Cerebellar nuclear complex (tissue), 1 donor: ENCODE measurements around the gene ARL4D.
"Not testable (repeated sequence)": the region's sequence is repeated elsewhere in the genome, so short reads cannot be mapped to it uniquely, and the experiment has no call there.

Experiments
- DNase-seq, 2 experiments: peaks; one replicate each; lab custom pipeline; 2025; lab: John Stamatoyannopoulos, UW

Gene ARL4D

GRCh38 chr17:43395165-43395564 lies 3.6 kb upstream of the ARL4D start:
- DNase-seq: no peak

DNA sequence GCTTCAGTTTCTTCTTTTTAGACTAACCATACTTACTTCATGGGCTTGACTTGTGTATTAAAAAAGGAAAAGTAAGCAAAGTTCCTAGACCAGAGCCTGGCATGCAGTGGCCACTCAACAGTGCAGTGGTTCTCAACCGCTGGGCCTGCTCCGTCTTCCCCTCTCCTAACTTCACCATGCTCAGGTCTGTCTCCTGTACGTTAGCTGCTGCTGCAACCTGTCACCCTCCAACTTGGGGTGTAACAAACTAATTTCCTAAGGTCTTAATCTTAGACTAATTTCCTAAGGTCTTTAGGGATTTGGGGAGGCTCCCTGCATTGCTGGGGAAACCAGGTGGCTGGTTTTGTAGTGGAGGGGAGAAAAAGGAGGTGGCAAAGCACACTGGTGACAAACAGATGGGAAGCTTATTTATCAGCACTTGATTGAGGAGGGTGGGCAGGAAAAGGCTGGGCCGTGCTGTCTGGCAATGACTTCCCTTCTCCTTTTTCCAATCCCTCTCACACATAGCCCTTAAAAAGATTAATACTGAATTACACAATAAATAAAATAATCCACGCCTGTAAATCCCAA lies 2.2 kb upstream of the ARL4D start:
- DNase-seq: no peak

- DNase-seq: no peak
Measured at GRCh38 chr17:43399839-43400328, 1.1 kb downstream of the ARL4D start.

DNA sequence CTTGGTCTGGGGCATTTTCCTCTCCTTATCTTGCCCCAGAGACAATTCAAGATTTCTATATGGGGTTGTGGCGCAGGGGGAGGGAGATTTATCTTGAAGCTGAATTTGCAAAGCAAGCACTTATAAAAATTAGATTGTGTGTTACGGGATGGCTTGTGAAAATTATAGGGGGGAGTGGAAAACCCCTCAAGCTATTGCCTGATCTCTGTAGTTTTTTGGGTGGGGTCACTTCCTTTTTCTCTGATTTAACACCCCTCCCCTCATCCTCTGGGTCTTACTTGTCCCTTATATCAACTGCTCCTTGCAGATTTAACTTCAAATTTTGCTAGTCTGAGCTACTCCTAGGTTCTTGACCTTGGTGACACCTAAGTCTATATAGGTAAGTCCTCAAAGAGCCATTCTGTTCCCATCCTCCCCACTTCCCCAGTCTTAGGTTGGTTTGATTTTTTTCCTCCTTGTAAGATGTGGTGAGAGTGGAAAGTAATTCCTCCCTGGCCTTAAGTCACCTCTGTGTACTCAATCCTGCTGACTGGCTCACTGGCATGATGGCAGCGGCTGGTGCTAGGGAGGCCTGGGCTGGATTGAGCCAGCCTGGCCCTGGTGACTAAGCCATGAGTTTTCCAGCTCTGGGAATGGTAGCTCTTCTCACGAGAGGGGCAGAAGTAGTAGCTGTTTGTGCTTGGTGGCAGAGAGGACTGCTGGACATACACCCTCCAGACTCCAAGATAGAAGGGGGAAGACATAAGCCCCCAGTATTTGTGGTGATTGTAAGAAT lies 2.3 kb downstream of the ARL4D start:
- DNase-seq: no peak

DNA sequence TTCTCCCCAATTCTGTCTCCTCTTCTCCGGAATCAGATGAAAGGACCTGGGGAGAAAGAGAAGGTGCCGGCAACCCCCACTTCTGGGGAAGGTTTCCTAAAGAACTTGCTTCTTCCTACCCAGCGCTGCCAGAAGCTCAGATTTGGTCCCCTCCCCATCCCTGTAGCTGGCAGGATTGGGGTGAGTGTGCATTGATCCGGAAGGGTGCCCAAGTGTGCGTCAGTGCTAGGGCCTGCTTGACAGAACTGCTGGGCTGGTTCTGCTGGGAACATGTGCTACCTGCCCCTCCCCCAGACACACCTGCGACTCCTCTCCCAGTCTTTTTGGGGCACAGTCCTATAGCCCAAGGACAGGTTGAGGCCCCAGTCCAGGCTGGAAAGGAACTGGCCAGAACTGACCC lies 3.3 kb downstream of the ARL4D start:
- no peak for DNase-seq

- DNase-seq: no peak
Measured at GRCh38 chr17:43402567-43402966, 3.8 kb downstream of the ARL4D start.

- DNase-seq: no peak
Measured at GRCh38 chr17:43403846-43404245, 5.1 kb downstream of the ARL4D start.

GRCh38 chr17:43405861-43406260 lies 7.1 kb downstream of the ARL4D start:
- no peak for DNase-seq

DNA sequence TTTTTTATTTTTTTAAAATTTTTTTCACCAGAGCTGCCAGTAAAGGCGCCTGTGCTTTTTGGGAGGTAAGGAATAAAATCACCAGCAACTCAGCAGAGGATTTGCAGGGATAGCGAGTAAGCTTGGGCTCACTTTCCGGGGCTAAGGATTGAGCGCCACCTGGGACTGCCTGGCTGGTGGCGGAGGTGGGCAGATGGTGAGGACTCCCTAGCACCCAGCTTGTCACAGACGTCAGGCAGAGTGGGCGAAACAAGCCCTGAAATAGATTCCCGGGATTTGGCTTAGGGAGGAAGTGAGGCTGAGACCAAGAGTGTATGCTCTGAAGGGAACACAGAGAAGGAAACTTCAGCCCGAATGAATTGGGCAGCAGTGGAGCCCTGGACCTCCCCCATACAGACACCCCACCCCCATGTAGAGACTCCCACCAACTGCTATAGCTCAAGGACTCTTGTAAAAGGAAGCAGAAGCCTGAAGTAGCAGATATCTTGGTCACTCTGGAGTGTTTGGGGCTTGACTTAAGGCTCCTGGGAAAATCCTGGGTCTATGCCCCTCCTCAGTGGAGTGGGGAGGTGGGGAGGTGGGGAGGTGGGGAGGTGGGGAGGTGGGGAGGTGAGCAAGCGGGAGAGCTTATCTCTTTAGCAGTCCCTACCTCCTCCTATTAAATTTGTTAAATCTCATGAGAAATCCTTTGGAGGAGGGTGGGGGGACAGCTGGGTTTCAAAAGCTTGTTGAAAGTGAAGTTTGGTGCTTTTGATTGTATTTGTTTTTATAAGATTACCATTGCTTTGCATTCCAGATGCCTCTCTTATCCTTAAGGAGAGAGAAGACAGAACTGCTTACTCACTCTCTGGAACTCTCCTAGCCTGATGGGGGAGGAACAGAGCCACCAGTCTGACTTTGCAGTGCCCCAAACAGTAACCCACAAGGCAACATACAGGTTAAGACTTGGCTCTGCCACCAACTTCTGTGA lies 8.2 kb downstream of the ARL4D start:
- no peak for DNase-seq

DNA sequence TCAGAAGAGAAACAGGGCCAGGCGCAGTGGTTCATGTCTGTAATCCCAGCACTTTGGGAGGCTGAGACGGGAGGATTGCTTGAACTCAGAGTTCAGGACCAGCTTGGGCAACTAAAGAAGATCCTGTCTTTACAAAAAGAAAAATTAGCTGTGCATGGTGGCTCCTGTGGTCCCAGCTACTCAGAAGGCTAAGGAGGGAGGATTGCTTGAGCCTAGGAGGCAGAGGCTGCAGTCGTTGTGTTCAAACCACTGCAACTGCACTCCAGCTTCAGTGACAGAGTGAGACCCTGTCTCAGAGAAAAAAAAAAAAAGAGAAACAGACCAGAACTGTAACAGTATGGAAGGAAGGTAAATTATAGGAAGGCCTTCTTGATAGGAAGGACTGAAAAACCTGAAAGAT lies 10.3 kb downstream of the ARL4D start:
- no peak for DNase-seq

DNA sequence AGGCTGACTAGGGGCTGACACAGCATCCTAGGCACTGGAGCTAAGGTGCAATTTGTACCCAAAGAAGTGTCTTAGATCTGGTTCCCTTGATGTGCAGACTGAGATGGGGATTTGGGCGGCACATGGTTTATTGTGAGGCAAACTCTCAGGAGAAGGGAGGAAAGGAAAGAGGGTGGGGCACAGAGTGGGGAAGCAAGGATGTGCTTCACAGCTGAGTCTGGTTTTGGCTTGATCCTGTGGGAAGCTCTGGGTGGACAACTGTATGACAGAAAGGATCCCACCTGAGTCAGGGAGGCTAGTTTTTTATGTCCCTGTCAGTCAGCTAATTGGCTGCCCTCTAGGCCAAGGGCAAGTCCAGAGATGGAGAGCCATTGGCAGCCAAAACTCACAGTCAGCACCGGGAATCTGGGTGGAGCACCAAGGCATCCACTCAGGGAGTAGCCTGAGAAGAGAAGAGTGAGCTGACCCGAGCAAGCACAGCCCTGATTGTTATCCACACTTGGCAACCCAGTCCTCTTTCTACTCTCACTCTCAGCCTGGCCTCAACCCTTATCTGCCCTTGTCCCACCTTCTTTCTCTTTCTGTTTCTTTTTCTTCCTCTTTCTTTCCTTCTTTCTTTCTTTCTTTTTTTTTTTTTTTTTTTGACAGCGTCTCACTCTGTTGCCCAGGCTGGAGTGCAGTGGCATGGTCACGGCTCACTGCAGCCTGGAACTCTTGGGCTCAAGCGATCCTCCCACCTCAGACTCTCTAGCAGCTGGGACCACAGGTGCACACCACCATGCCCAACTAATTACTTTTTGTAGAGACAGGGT lies 12.0 kb downstream of the ARL4D start:
- no peak for DNase-seq

DNA sequence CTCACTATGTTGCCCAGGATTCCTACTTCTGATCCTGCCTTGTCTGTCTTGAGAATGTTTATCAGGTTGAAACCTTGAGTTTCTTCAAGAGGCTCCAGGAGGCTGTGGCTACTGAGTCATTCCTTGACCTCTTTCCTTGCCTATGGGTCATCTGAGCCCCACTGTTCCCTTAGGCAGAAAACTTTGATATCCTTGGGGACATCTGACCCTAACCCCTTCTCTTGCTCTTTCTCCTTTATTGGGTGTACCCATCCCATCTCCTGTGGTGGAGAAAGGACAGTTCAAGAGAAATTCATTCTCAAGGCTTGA lies 12.5 kb downstream of the ARL4D start:
- DNase-seq: no peak

- no peak for DNase-seq
Measured at GRCh38 chr17:43411749-43412148, 13.0 kb downstream of the ARL4D start.

- DNase-seq: no peak
Measured at GRCh38 chr17:43412166-43412565, 13.4 kb downstream of the ARL4D start.

- DNase-seq: peak in 1 of 2 experiments; percentile 7
Measured at GRCh38 chr17:43416998-43417890, 18.5 kb downstream of the ARL4D start.

GRCh38 chr17:43418441-43419374 lies 19.9 kb downstream of the ARL4D start:
- DNase-seq: no peak

DNA sequence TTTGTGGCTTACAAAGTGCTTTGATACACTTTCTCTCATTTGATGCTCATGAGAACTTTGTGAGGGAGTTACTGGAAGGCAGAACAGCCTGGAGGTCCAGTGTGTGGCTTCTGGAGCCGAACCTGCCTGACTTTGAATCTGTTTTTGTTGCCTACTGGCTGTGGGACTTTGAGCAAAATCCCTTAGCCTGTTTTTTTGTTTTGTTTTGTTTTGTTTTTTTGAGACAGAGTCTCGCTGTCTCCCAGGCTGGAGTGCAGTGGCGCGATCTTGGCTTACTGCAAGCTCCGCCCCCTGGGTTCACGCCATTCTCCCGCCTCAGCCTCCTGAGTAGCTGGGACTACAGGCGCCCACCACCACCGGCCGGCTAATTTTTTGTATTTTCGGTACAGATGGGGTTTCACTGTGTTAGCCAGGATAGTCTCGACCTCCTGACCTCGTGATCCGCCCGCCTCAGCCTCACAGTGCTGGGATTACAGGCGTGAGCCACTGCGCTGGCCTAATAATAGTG lies 20.6 kb downstream of the ARL4D start:
- not testable (repeated sequence) for DNase-seq

DNA sequence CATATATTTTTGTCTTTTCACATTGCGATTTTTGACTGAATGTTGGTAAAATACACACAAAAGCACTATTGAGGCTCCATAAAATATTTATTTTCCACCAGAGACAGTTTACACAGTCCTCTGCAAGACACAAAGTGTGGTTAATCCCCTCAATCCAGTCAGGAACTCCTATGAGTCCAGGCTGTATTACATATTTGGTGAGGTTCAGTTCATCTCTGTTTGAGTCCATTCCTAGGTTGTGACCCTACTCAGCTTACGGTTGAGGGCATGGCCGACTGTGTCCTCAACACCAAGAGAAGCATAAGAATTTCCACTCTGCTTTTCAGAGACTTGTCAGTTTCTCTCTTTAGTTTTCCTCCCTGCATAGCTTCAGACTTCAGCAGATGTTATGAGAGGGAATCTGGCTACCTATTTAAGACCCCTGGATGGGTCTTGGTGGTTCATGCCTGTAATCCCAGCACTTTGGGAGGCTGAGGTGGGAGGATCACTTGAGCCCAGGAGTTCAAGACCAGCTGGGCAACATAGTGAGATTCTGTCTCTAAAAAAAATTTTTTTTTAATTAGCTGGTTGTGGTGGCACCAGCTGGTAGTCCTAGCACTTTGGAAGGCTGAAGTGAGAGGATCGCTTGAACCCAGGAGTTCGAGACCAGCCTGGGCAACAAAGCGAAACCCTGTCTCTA lies 25.1 kb downstream of the ARL4D start:
- DNase-seq: no peak
